Activated CD4-positive, alpha-beta T cell treated with anti-CD3 and anti-CD28 coated beads, Interleukin-2, amount 50 U/mL, for 1 hour (primary cell): ENCODE results near the gene SPARCL1.
"Not testable (repeated sequence)": the region's sequence is repeated elsewhere in the genome, so short reads cannot be mapped to it uniquely, and the experiment has no call there.

Experiments
- DNase-seq: peaks from one replicate; pipeline ENCODE4 v3.0.0-alpha.2; 2020

SPARCL1 gene

GRCh38 chr4:87433342-87433741, 95.8 kb downstream of the SPARCL1 start:
- DNase-seq, result no peak

GRCh38 chr4:87430038-87430437, 99.1 kb downstream of the SPARCL1 start:
- no peak for DNase-seq

GRCh38 chr4:87428979-87429378, 100.2 kb downstream of the SPARCL1 start:
- no peak for DNase-seq

- no peak for DNase-seq
Measured at GRCh38 chr4:87427518-87427868, 101.7 kb downstream of the SPARCL1 start.

- no peak for DNase-seq
Measured at GRCh38 chr4:87426865-87427517, 102.2 kb downstream of the SPARCL1 start.

- DNase-seq, result no peak
Measured at GRCh38 chr4:87425711-87426110, 103.5 kb downstream of the SPARCL1 start.

GRCh38 chr4:87424099-87424543, 105.1 kb downstream of the SPARCL1 start:
- DNase-seq, result not testable (repeated sequence)
